HG03139 (cell line): Measurements from ENCODE around the gene TMTC4.
"Not testable (repeated sequence)": the region's sequence is repeated elsewhere in the genome, so short reads cannot be mapped to it uniquely, and the experiment has no call there.

ENCODE experiments used
- ATAC-seq: cut with Tn5 transposase; IDR thresholded peaks from one replicate; pipeline ENCODE4 v1.9.1; 2021; ENCODE audit not compliant: unreplicated experiment

Gene TMTC4

DNA sequence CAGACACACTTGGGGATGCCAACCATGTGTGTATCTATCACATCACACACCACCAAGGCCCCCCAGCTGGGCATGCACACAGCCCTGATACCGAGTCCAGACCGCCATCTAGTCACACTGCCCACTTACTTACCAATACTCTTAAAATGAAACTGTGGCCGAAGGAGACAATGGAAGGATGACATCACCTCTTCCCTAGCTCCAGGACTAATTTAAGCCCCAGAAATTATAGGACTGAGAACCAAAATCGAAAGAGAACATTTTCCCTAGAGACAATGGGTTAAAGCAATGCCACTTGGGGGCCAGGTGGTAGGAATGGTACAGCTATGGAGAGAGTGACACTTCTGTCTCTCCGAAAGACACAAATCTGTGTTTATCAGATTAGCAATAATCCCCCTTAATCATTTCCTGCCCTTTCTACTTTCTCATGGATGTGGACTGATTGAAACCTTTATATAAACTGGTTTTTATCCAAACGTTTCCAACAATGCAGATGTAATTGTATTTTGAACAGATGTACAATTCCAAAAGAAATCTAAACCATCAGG lies 85.3 kb downstream of the TMTC4 start:
- no peak for ATAC-seq

- peak; percentile 96 for ATAC-seq
Observed at GRCh38 chr13:100588331-100589177, 86.0 kb downstream of the TMTC4 start, which contains the start of gene GGACT. Gene GGACT (minus strand): TSS chr13:100588789. CDS start chr13:100532591, 56,198 bp downstream.

DNA sequence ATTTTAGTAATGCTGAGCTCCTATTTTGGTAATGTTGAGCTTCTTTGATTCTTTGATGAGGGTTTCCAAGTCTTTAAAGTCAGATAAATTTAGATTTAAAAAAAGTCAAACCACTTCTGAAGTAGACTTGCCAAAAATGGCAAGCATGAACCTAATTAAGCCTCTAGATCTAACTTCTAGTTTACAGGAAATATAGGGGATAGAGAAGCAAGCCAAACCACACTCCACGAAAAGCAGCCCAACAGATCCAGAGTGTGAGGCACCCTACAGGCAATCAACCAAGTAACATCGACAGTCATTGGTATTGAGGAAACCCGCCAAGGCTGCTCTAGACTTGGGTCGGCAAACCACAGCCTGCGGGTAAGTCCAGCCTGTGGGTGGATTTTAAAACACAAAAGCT lies 89.7 kb downstream of the TMTC4 start:
- ATAC-seq, result no peak

DNA sequence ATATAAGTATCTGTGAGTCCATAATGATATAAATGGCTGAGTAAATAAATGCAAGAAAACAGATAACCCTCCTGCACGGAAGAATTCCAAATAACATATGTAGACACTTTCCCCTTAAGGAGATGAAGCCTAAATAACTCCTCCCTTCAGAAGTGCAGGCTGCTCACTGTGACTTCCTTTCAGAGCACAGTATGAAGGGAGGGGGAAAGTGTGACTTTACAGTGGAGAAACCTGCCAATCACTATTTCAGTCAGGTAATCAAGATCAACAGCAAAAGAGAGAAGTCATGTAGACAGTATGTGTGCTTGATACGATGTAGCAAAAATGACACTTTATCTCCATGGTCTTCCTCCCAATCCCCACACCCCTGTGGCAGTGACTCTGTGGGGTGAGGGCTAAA lies 93.1 kb downstream of the TMTC4 start:
- ATAC-seq, result no peak

- no peak for ATAC-seq
Observed at GRCh38 chr13:100581030-100581429, 93.6 kb downstream of the TMTC4 start.

DNA sequence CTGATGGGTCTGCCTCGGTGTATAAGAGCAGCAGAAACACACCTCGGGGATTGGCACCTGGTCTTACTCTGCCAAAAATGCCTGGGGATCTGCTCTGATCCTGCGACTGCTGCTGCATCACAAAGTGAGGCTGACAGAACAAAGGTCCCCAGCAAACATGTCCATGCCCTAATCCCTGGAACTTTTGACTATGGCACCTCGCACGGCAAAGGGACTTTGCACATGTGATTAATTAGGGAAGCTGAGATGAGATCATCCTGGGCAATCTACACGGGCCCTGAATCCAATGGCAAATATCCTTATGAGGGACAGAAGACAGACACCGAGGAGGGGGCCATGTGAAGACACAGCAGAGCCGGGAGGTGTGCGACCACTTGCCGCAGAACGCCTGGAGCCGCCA lies 94.5 kb downstream of the TMTC4 start:
- ATAC-seq, result no peak

DNA sequence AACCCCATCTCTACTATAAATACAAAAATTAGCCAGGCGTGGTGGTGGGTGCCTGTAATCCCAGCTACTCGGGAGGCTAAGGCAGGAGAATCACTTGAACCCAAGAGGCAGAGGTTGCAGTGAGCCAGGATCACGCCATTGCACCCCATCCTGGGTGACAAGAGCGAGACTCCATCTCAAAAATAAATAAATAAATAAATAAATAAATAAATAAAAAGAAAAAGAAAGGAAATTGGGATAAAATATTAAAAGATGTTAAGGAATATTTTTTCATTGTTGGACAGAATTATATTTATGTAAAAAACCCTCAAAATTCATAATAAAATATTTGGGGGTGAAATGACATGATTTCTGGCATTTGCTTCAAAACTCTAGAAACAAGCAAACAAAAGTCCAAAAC lies 97.4 kb downstream of the TMTC4 start:
- not testable (repeated sequence) for ATAC-seq

GRCh38 chr13:100573121-100573520 lies 101.5 kb downstream of the TMTC4 start:
- ATAC-seq, result peak; percentile 96

DNA sequence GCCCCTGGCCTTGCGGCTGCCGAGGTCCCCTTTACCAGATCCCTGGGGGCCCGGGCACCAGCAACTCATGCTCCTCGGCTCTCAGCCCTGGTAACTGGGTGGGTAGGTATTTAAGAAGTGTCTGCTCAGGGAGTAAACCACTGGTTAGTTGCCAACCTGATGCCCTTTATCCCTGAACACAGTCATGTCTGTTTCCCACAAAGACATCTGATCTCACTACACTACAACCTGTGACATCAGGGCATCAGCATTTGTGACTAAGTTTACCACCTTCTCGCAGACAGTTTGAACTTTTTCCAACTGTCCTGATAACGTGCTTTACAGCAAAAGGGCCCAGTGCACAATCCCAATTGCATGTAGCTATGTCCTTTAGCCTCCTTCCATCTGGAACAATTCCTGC lies 108.1 kb downstream of the TMTC4 start:
- no peak for ATAC-seq

DNA sequence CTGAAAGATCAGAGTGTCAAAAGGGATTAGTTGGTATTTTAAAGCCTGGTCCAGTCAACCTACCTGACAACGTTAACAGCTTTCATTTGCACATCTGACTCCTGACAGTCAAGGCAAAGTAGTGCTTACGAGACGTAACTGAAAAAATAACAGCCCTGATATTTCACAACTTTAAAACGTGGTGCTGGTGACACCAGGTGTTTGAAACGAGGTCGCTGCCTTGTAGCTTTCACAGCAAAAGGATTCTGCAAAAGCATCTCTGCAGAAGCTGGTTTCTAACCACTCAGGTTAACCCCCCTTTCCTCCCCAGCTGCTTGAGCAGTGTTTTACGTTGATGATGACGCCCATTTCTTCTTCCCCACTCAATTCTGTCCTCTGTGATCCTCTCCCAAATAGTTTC lies 109.3 kb downstream of the TMTC4 start:
- no peak for ATAC-seq

GRCh38 chr13:100564444-100565223 lies 110.0 kb downstream of the TMTC4 start:
- no peak for ATAC-seq

GRCh38 chr13:100563779-100564178 lies 110.8 kb downstream of the TMTC4 start:
- ATAC-seq, result no peak

DNA sequence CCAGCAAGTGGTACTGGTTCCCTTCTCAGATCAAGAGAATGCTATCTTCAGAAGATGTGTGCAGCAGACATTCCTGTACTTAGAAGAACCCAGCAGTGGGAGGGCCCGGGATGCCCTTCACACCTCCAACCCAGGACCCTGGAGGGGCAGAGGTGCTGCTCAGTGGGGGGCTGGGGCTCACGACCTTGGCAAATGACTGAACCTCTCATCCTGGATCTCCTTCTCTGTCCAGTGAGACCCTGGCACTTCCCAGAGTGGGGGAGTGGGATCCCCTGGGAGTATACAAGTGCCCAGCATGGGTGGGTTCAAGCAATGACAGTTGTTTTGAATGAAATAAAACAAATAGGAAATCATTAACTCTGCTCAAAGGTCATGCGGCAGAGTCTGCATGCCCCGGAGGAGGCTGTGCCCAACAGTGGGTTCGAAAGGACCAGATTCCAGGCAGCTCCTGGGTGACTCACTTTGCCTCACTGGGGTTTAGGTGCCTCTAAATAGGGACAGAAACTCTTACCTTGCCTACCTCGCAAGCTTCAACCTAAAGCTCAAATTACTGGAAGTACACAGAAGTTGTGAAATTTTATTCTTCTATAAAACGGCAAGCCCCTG lies 112.9 kb downstream of the TMTC4 start:
- ATAC-seq, result no peak

- no peak for ATAC-seq
Observed at GRCh38 chr13:100561158-100561499, 113.5 kb downstream of the TMTC4 start.

GRCh38 chr13:100560498-100561157 lies 114.0 kb downstream of the TMTC4 start:
- ATAC-seq, result no peak

DNA sequence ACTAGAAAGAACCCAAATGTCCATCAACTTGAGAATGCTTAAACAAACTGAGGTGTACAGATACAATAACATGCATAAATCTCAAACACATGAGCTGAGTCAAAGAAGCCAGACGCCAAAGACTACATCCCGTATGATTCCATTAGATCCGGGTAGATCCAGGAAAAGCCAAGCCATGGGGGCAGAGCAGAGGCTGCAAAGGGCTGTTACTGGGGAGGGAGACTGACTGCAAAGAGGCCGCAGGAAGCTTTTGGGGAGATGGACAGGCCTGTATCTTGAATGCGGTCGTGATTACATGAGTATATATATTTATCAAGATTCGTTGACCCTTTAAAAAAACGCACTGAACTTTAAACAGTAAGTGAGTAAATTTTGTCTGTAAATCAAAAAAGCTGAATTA lies 114.7 kb downstream of the TMTC4 start:
- ATAC-seq, result no peak
